Gastrocnemius medialis (tissue), 4 donors: ENCODE results near the gene HLTF. TPM values are rescaled to one million over a fixed set of nuclear protein-coding genes. Genes with fewer than 3 reads are reported as not detected.
A peak's percentile ranks its signal among the peaks of the same experiment; 100 is the strongest.

ENCODE experiments used
- ATAC-seq, 2 donors: fragments of 150-250 bp; one replicate each; pipeline ENCODE4 v1.9.1; 2016
- DNase-seq, 2 donors: peaks; one replicate each; pipeline ENCODE4 v3.0.0-alpha.2; 2019
- H3K27ac ChIP-seq, 4 donors: fragments of 200-600 bp; sonication (generic); 1 replicate in 1 of 4; 2 replicates in 3 of 4; pipeline ENCODE4 v1.5.1; 2016 to 2018; ENCODE audit warnings: mild to moderate bottlenecking in 2 of 4, moderate library complexity in 1 of 4
- H3K27me3 ChIP-seq, 3 donors: fragments of 200-600 bp; sonication (generic) in 2 of 3; 1 replicate in 1 of 3; 2 replicates in 2 of 3; pipeline versions ENCODE4 v1.5.1 to v1.6.0; 2016 to 2019; ENCODE audit warnings: mild to moderate bottlenecking in 1 of 3, moderate library complexity in 1 of 3
- H3K36me3 ChIP-seq, 2 donors: fragments of 200-600 bp; sonication (generic) in 1 of 2; one replicate each; pipeline ENCODE4 v1.5.1; 2017 to 2018
- H3K4me1 ChIP-seq, 2 donors: fragments of 200-600 bp; sonication (generic) in 1 of 2; one replicate each; pipeline ENCODE4 v1.5.1; 2016 to 2017; ENCODE audit warnings: mild to moderate bottlenecking in 2 of 2
- H3K4me3 ChIP-seq, 4 donors: fragments of 200-600 bp; sonication (generic) in 3 of 4; 1 replicate in 1 of 4; 2 replicates in 3 of 4; pipeline ENCODE4 v1.5.1; 2016 to 2019; ENCODE audit warnings: mild to moderate bottlenecking in 2 of 4
- H3K9me3 ChIP-seq, 3 donors: fragments of 200-600 bp; sonication (generic) in 2 of 3; 1 replicate in 1 of 3; 2 replicates in 2 of 3; pipeline ENCODE4 v1.5.1; 2016 to 2019
- CTCF ChIP-seq, 5 experiments: fragments of 450-650 bp in 3 of 5; fragments of 200-600 bp in 2 of 5; sonication (generic) in 2 of 5; IDR thresholded peaks in 4 of 5; conservative IDR thresholded peaks in 1 of 5; 1 replicate in 4 of 5; 2 replicates in 1 of 5; pipeline ENCODE4 v1.5.1; 2016 to 2019; ENCODE audit warnings: antibody characterized with exemption in 5 of 5, mild to moderate bottlenecking in 3 of 5, moderate library complexity in 3 of 5
- POLR2A ChIP-seq, 2 donors: fragments of 450-650 bp; IDR thresholded peaks; one replicate each; pipeline ENCODE4 v1.6.1; 2017; ENCODE audit warnings: antibody characterized with exemption in 2 of 2, mild to moderate bottlenecking in 2 of 2, moderate library complexity in 2 of 2
- in situ Hi-C, 4 donors: fragments of 200-750 bp; cut with MboI; loops; one replicate each; pipeline versions ENCODE4 v1.15.0 to v1.8.0; 2017; ENCODE audit warnings: low sequenced_read_pairs in 4 of 4
- intact Hi-C: fragments of 100-400 bp; cut with DNase I; formaldehyde crosslinking; loops from one replicate; pipeline ENCODE4 v1.15.1; 2023; ENCODE audit warnings: low total_unique reads
- total RNA-seq, 4 donors: library from RNA; depleted of rRNA; stranded (reverse); fragments of >200 nt; gene quantifications; one replicate each; pipeline versions ENCODE4 v1.1.0 to v1.2.3, GENCODE V29; 2016

HLTF gene
- total RNA-seq, 4 donors from 2014 or later: 2.8 to 11.0 (median 5.9) TPM

DNA sequence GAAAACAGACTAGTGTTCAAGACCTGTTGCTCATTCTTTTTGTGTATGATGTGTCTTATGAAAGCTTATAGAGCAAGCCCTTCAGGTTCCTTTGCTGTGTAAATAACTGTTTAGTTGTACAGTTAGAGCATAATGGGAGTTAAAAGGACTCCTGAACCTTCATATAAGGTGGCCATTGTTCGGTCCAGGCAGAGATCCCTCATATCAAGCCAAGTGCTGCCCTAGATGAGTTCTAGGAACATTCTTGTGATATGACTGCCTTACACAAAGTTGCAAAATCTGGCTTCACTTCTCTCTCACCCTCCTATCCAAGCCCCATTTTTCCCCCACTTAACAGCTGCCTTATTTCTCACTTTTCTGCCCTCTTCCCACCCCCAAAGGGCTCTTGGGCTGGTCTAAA lies 68.1 kb downstream of the HLTF start:
- Histone ChIP-seq H3K27ac (peak overlapping the region; percentile 98 to 100 (median 100)), H3K36me3 (peaks cover 0 to 36% of the 10 kb centered on the region in 2 donors), H3K4me1 (peaks cover 88 to 96% of the 10 kb centered on the region in 2 donors), H3K27me3 (no peaks in the 10 kb centered on the region), H3K9me3 (no peaks in the 10 kb centered on the region), H3K4me3 (no peak overlapping the region)
- ATAC-seq: peak; percentile 12 to 23
- no peak for DNase-seq
- TF ChIP-seq POLR2A (IDR thresholded peaks at IDR 0.05): no peak
- TF ChIP-seq CTCF (IDR thresholded peaks at IDR 0.05 in 4 of 5, conservative IDR thresholded peaks at IDR 0.05 in 1 of 5): no peak
- in situ Hi-C loops: loop anchor here in 1 of 4 donors (25.0 kb wide), 1 partner anchor 1044 kb away; no protein-coding TSS in a partner anchor
- intact Hi-C loops: loop anchor here (2.0 to 10.0 kb wide), 6 partner anchors 61 to 1387 kb away; partner anchors contain the start of genes PFN2 and TSC22D2

- H3K4me1 ChIP-seq: peaks cover 85 to 88% of the 10 kb centered on the region in 2 donors
- in situ Hi-C loops: loop anchor here in 1 of 4 donors (25.0 kb wide), 1 partner anchor 1045 kb away; no protein-coding TSS in a partner anchor
- H3K27ac ChIP-seq: peak overlapping the region; percentile 98 to 100 (median 100)
- peak in 1 of 2 donors; percentile 45 for DNase-seq
- H3K9me3 ChIP-seq: no peaks in the 10 kb centered on the region
- no peak for TF ChIP-seq CTCF (IDR thresholded peaks at IDR 0.05 in 4 of 5, conservative IDR thresholded peaks at IDR 0.05 in 1 of 5)
- peak in 1 of 2 donors; percentile 67 for TF ChIP-seq POLR2A (IDR thresholded peaks at IDR 0.05)
- ATAC-seq: peak; percentile 73 to 76
- intact Hi-C loops: loop anchor here (1.0 to 10.0 kb wide), 6 partner anchors 42 to 1388 kb away; partner anchors contain the start of genes PFN2 and TSC22D2
- peaks cover 0 to 33% of the 10 kb centered on the region in 2 donors for H3K36me3 ChIP-seq
- H3K27me3 ChIP-seq: no peaks in the 10 kb centered on the region
- H3K4me3 ChIP-seq: peak overlapping the region in 1 of 4 donors; percentile 5
Measured at GRCh38 chr3:149016669-149017541, 69.4 kb downstream of the HLTF start.

DNA sequence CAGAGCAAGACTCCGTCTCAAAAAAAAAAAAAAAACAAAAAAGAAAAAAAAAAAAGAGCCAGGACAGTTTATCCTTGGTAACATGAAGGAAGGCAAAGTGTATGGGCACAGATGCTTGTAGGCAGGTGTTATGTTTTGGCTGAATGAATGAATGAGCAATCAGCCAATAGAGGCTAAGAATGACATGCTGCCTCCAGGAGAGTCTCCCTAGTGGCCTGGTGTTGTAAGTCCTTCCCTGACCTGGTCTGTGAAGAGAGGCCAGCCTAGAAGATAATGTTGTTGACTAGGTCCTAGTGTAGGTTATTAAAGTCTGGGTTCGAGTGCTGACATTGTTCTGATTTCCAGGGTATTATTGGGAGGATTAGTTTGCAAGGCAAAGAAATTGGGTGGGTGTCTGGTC lies 70.1 kb downstream of the HLTF start:
- H3K36me3 ChIP-seq: peaks cover 0 to 33% of the 10 kb centered on the region in 2 donors
- TF ChIP-seq CTCF (IDR thresholded peaks at IDR 0.05 in 4 of 5, conservative IDR thresholded peaks at IDR 0.05 in 1 of 5) (peak in 2 of 5 experiments; percentile 29 to 30), POLR2A (IDR thresholded peaks at IDR 0.05) (no peak)
- H3K27ac ChIP-seq: peak overlapping the region; percentile 98 to 100 (median 100)
- H3K9me3 ChIP-seq: no peaks in the 10 kb centered on the region
- H3K4me1 ChIP-seq: peaks cover 87 to 88% of the 10 kb centered on the region in 2 donors
- ATAC-seq: peak; percentile 32 to 35
- intact Hi-C loops (loop anchor here (1.0 to 10.0 kb wide), 6 partner anchors 41 to 1389 kb away; partner anchors contain the start of genes PFN2 and TSC22D2), in situ Hi-C loops (loop anchor here in 1 of 4 donors (25.0 kb wide), 1 partner anchor 1046 kb away; no protein-coding TSS in a partner anchor)
- no peak for DNase-seq
- H3K27me3 ChIP-seq: no peaks in the 10 kb centered on the region
- H3K4me3 ChIP-seq: peak overlapping the region in 1 of 4 donors; percentile 5

GRCh38 chr3:149015393-149015792 lies 70.9 kb downstream of the HLTF start:
- no peak for ATAC-seq
- TF ChIP-seq CTCF (IDR thresholded peaks at IDR 0.05 in 4 of 5, conservative IDR thresholded peaks at IDR 0.05 in 1 of 5) (no peak), POLR2A (IDR thresholded peaks at IDR 0.05) (no peak)
- peak overlapping the region; percentile 98 to 100 (median 100) for H3K27ac ChIP-seq
- in situ Hi-C loops: loop anchor here in 1 of 4 donors (25.0 kb wide), 1 partner anchor 1047 kb away; no protein-coding TSS in a partner anchor
- no peaks in the 10 kb centered on the region for H3K27me3 ChIP-seq
- no peaks in the 10 kb centered on the region for H3K9me3 ChIP-seq
- peaks cover 88% of the 10 kb centered on the region in 2 donors for H3K4me1 ChIP-seq
- no peak overlapping the region for H3K4me3 ChIP-seq
- DNase-seq: no peak
- H3K36me3 ChIP-seq: peaks cover 0 to 34% of the 10 kb centered on the region in 2 donors
- intact Hi-C loops: loop anchor here (10.0 kb wide), 5 partner anchors 879 to 1389 kb away; partner anchors contain the start of genes PFN2 and TSC22D2
